ENCODE data around the gene VSX1.

- TF ChIP-seq TSHZ2 (CRISPR knock-in tag; IDR thresholded peaks at IDR 0.05): no peak
- TF ChIP-seq BACH2 (CRISPR knock-in tag; IDR thresholded peaks at IDR 0.05; ENCODE audit: borderline replicate concordance): no peak
- no peak for TF ChIP-seq OSR1 (CRISPR knock-in tag; IDR thresholded peaks at IDR 0.05)
- TF ChIP-seq CSDC2 (CRISPR knock-in tag; IDR thresholded peaks at IDR 0.05): no peak
- TF ChIP-seq, protein P1, sequence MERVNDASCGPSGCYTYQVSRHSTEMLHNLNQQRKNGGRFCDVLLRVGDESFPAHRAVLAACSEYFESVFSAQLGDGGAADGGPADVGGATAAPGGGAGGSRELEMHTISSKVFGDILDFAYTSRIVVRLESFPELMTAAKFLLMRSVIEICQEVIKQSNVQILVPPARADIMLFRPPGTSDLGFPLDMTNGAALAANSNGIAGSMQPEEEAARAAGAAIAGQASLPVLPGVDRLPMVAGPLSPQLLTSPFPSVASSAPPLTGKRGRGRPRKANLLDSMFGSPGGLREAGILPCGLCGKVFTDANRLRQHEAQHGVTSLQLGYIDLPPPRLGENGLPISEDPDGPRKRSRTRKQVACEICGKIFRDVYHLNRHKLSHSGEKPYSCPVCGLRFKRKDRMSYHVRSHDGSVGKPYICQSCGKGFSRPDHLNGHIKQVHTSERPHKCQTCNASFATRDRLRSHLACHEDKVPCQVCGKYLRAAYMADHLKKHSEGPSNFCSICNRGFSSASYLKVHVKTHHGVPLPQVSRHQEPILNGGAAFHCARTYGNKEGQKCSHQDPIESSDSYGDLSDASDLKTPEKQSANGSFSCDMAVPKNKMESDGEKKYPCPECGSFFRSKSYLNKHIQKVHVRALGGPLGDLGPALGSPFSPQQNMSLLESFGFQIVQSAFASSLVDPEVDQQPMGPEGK (CRISPR knock-in tag; IDR thresholded peaks at IDR 0.05; ENCODE audit: borderline replicate concordance): no peak
These were observed 19.1 kb downstream of the VSX1 start for GRCh38 chr20:25062841-25063240.

Data from SK-N-SH treated with all-trans-retinoic acid at 6 μM for 48 hours (cell line).